IPS DF 19.7 (cell line): ENCODE data around the gene OLFML3.

Experiments used
- DNase-seq: peaks from one replicate; pipeline ENCODE4 v3.0.0-alpha.2; 2013; ENCODE audit warnings: low read depth, low spot score

OLFML3 gene, protein sequence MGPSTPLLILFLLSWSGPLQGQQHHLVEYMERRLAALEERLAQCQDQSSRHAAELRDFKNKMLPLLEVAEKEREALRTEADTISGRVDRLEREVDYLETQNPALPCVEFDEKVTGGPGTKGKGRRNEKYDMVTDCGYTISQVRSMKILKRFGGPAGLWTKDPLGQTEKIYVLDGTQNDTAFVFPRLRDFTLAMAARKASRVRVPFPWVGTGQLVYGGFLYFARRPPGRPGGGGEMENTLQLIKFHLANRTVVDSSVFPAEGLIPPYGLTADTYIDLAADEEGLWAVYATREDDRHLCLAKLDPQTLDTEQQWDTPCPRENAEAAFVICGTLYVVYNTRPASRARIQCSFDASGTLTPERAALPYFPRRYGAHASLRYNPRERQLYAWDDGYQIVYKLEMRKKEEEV

DNA sequence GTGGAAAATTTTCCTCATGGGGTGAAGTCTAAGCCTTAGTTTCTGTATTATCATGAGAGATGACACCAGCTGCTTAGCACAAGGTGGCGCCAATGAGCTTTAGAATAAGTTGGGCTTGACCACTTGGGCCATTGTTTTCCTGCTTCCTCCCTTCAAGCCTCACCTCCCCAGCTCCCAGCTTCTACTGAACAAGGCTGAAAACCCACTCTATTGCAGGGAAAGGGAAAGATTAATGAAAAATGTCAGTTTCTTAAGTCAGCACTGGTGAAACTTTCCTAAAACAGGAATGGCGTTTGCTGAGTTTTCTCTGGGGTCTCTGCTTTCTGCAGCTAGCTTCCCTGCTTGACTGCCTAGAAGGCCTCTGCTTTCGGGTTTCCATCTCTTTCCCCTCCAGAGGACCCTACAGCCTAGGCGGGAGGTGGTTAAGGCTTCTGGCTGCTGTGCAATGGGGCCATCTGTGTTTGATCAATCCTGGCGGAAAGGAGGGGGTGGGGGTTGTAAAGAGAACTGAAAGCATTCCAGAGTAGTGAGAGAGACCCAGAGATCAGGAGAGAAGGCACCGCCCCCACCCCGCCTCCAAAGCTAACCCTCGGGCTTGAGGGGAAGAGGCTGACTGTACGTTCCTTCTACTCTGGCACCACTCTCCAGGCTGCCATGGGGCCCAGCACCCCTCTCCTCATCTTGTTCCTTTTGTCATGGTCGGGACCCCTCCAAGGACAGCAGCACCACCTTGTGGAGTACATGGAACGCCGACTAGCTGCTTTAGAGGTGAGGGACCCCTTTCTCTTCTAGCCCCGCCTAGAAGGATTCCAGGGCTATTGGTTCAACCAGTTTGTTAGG is at the start of gene OLFML3:
TSS of gene OLFML3 (plus strand) at position 612 of the 840 bp plus-strand sequence. CDS start at position 655, 43 bp downstream.
- DNase-seq = peak; percentile 85

DNA sequence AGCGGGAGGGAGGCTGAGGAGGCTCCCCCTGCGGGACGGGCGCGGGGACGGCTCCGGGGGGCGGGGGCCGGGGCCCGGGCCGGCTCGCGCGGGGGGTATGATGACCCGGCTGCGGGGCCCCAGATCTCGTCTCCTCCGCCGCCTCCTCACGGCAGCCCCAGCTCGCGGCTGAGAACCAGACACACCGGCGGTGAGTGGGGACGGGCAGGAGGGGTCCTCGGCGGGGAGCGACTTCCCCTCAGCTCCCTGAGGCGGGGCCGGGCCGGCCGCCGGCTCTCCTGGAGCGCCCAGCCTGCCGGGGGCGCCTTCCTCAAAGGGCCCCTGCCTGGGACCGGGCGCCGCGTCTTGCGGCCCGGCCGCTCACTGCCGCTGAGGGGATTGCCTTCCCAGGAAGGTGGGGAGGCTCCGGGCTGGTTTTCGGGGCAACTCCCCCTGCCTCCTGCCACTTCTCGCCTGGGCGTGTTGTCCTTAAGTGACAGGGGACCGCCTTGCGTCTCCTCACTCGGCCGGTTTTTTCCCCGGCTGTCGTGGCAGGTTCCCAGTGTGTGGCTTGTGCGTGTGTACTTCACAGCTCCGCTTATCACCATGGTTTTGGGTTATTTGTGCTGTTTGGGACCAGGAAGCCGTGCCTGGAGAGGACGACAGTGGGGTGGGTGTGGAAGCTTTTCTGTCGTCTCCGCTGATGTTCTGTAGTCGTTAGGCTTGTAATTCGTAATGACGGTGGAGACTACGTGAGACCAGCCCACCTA is 49.4 kb upstream of the OLFML3 start:
- no peak for DNase-seq

DNA sequence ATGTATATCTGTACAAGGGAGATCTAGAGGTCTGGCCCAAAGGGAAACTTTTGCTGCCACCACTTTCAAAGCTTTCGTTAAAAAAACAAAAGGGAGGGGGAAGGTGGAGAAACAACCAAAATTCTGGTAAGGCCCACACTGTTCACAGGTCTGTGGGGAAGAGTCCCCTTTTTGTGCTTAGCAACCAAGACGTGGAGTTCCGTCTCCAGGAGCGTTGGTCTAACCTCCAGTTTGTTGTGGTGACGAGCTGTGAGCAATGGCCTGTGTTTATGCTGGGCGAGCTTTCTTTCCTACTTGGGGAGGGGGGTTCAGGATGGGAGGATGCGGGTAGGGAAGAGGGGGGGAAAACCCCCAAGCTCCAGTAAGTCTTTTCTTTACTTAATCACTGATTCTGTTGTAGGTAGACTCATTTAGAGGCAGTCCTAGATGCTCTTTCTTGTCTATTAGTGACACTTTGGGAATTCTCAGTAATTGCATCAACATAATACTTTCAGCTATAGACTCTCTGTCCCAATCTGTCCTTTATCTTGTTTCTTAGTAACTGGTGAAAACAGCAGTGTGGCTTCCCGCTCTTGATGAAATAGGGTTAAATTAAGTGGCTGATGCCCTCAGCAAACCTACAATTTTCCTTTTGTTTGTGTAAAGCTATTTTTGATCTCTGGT is 48.6 kb upstream of the OLFML3 start:
- DNase-seq = no peak

DNA sequence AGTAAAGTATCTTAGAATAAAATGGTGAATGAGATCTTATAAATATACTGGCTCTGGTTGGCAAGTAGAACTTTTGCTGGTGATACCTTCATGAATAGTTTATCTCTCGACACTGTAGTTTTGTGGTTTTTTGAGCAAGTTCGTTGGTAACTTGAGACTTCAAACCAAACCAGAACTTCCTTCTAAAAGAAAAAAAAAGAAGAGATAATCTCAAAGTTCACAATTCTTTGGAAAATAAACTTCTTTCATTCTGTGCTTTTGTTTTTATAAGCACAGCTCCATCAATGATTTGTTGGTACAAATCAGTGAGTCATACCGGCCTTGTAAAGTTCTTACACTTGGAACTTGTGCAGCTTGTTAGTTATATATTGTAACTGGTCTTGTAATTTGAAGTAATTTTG is 47.8 kb upstream of the OLFML3 start:
- DNase-seq = no peak

DNA sequence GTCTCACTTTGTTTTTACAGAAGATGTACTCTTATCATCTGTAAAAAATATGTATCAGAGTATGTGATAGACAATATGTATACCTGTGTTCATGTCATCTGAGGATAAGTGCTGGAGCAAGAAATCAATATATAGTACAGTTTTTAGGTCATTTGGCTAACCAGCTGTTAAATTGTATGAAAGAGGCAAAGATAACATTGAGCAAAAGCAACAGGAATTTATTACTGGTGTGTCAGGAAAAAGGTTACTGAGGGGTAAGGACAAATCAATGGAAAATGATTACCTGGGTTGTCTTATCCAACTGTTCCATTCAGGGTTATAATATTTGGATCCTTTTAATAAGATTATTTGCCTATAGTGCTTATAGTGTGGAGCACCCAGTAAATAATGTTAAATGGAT is 45.3 kb upstream of the OLFML3 start:
- no peak for DNase-seq

DNA sequence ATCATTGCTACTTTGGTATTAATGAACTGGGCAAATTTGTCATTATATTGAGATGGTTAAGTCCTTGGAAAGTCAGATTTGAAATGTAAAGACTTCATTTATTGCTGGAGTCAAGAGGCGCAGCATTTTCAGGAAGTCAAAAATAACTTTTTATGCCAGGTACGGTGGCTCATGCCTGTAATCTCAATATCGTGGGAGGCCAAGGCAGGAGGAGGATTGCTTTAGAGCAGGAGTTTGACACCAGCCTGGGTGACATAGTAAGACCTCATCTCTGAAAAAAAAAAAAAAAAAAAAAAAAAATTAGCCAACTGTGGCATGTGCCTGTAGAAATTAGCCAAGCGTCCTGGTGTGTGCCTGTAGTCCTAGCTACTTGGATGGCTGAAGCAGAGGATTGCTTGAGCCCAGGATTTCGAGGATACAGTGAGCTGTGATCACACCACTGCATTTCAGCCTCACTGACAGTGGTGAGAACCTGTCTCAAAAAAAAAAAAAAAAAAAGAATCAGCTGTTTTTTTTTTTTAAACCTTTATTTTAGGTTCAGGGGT is 44.7 kb upstream of the OLFML3 start:
- no peak for DNase-seq

DNA sequence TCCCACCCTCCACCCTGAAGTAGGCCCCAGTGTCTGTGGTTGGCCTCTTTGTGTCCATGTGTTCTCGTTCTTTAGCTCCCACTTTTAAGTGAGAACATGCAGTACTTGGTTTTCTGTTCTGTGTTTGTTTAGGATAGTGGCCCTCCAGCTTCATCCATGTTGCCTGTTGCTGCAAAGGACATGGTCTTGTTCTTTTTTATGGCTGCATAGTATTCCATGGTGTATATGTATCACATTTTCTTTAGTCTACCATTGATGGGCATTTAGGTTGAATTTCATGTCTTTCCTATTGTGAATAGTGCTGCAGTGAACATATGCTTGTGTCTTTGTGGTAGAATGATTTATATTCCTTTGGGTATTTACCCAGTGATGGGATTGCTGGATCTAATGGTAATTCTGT is 44.1 kb upstream of the OLFML3 start:
- DNase-seq = no peak

DNA sequence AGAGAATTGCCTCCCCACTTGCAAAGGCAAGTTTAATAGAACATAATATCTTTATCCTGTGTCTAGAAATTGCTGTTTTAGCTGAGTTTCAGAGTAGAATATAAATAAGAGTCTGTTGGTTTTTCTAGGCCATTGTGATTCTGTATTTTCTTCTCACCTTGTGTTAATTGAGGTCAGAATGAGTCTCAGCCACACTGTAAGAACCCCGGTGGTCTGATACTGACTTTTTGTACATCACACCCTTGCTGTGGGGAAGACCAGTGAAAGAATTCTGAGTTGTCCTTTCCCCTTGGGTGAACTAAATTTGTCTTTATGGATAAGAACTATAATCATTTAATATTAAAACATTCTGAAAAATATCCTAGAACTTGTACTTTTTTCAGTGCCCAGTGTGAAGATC is 43.3 kb upstream of the OLFML3 start:
- no peak for DNase-seq

DNA sequence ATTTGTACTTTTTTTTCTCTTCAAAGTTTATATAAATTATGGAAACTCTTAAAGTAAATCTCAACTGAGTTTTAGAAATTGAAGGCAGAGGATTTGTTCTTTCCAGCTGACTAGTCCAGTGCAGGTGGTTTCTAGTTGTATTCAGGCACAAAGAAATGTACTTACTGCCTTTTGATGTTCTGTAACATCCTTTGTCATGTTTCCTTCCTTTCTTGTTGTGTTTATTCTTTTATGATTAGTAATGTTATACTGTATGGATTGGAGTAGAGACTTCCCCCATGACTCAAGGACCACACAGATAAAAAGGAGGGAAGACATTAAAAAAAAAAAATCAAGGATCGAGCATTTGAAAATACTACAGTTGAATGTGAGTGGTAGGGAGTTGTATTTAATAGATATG is 42.1 kb upstream of the OLFML3 start:
- no peak for DNase-seq

DNA sequence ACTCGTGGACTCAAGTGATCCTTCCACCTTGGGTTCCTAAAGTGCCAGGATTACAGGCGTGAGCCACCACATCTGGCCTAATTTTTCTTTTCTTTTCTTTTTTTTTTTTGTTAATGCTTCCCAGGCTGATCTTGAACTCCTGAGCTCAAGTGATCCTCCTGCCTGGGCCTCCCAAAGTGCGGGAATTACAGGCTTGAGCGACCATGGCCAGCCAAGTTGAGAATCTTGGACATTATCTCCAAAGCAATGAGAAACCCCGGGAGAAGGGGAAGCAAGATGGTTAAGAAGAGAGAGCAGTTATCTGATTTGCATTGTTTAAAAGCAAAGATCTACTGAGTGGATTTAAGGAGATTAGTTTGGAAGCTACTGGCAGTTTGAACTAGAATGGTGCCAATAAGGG is 41.1 kb upstream of the OLFML3 start:
- no peak for DNase-seq

DNA sequence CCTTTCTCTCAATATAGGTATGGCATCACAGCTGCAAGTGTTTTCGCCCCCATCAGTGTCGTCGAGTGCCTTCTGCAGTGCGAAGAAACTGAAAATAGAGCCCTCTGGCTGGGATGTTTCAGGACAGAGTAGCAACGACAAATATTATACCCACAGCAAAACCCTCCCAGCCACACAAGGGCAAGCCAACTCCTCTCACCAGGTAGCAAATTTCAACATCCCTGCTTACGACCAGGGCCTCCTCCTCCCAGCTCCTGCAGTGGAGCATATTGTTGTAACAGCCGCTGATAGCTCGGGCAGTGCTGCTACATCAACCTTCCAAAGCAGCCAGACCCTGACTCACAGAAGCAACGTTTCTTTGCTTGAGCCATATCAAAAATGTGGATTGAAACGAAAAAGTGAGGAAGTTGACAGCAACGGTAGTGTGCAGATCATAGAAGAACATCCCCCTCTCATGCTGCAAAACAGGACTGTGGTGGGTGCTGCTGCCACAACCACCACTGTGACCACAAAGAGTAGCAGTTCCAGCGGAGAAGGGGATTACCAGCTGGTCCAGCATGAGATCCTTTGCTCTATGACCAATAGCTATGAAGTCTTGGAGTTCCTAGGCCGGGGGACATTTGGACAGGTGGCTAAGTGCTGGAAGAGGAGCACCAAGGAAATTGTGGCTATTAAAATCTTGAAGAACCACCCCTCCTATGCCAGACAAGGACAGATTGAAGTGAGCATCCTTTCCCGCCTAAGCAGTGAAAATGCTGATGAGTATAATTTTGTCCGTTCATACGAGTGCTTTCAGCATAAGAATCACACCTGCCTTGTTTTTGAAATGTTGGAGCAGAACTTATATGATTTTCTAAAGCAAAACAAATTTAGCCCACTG is 38.7 kb upstream of the OLFML3 start:
- DNase-seq = no peak

DNA sequence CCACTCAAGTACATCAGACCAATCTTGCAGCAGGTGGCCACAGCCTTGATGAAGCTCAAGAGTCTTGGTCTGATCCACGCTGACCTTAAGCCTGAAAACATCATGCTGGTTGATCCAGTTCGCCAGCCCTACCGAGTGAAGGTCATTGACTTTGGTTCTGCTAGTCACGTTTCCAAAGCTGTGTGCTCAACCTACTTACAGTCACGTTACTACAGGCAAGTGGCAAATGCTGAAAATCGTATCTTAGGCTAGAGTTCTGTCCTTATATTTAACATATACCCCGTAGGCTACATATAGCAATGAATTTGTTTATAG is 38.1 kb upstream of the OLFML3 start:
- no peak for DNase-seq

DNA sequence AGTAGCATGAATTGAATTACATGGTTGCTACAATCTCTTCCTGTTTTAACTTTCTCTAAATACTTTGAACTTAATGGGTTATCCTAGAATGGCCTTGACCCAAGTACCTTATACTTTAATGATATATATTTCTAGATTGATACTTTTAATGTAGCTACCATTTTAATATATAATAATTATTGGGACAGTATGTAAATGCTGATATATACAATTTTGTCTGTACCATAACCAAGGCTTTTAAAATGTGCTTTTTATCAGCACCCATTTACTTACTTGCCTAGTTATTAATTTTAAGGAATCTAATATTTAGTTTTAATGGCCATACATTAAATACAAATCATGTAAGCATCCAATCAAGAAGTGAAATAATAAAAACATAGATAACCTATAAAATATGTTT is 36.7 kb upstream of the OLFML3 start:
- DNase-seq = no peak

DNA sequence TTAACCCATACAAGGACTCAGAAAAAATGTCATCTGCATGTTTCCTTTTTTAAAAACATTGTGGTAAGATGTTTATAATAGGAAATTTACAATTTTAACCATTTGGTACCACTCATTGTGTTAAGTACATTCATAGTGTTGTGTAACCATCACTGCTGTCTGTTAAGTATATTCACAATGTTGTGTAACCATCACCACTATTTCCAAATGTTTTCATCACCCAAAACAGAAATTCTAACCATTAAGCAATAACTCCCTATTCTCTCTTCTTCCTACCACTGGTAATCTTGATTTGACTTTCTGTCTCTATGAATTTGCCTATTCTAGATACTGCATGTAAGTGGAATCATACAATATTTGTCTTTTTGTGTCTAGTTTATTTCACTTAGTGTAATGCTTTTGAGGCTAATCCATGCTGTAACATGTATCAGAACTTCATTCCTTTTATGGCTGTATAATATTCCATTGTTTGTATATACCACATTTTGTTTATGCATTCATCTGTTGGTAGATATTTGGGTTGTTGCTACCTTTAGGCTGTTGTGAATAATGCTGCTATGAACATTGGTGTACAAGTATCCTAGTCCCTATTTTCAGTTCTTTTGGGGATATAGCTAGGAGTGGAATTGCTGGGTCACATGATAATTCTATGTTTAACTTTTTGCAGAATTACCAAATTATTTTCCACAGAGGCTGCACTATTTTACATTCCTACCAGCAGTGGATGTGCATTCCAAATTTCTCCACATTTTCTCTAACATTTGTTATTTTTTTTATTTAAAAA is 36.1 kb upstream of the OLFML3 start:
- no peak for DNase-seq

DNA sequence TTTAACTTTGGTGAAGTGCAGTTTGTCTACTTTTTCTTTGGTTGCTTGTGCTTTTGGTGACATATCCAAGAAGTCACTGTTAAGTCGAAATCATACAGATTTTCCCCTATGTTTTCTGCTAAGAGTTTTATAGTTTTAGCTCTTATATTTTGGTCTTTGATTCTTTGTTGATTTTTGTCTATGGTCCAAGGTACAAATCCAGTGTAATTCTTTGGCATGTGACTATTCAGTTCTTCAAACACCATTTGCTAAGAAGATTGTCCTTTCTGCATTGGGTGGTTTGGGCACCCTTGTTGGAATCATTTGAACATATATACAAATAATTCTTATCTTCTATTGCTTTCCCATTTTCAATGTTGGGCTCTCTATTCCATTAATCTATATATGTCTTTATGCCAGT is 33.9 kb upstream of the OLFML3 start:
- no peak for DNase-seq

DNA sequence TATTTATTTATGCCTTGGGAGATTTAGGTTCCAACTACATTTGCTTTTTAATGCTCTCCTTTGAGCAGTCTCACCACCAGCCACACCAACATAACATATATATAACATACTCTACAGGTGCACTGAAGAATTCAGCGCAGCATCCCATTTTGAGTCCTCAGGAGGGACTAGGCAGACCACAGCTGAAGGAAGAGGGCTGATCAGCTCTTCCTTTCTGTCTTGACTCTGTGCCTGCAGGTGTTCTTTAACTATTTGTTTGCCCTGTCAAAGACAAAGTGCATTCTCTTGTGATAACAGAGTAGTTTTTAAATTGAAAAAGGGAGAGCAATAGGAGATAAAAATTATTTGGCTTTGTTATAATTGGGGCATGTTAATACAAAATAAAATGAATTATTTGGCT is 33.2 kb upstream of the OLFML3 start:
- DNase-seq = no peak

DNA sequence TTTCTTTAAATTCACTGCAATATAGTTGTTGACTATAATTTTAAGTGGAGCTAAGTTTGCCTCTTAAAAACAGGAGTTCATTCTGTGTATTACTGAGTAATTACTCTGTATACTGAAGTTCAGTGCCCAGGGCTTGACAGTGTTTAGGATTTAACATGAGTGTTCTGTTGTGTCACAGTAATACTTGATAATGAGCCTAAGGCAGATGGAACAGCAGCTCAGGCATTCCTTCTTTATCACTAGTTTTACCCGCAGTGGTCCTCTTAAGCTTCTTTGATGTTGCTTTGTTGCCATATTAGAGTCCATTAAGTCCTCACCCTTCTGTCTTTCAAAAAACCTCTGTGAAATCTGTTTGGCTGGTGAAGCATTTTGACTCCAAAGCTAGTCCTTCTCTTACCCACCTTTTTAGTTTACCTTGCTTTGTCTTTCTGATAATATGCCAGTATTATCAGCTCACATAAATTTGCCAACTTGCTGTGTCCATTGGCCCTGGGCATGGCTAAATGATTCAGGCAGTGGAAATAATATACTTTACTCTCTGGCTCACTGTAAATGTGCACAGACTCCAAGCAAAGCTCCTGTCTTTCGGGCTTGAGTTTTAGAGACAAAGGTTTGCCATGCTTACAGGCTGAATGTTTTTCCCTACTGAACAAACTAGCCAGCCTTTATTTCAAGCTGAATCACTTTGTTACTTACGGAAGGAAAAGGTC is 32.4 kb upstream of the OLFML3 start:
- no peak for DNase-seq

DNA sequence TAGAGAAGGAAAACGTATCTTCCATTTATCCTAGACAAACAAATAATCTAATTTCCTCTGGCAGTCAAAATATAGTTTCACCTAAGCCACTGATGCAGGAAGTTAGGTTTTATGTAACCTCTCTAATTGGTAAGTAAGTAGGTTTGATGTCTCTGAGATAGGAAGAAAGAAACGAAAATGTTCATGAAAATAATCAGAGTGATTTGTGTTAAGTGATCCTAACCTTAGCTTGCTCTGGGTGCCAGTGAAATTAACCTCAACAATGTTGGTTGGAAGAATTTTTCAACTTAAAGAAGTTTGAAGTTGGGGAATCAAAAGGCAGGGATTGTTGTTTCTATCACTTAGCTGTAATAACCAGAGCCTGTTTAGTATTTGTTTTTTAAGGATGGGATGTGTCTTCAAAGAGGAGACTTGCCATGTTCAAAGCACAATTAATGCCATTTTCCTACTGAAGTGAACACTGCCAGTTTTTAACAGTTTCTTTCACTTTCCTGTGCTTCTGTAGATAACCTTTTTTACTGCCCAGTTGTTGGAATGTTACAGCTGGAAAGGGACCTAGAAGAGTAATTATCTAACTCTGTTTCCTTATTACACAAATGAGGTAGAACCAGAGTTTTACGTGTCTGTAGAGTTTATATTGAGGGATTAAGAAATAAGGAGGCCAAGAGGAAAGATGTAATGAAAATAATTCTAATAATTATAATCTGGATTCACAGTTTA is 31.7 kb upstream of the OLFML3 start:
- DNase-seq = no peak
